GM18873 (cell line): ENCODE measurements around the gene OXT.
"Not testable (repeated sequence)": the region's sequence is repeated elsewhere in the genome, so short reads cannot be mapped to it uniquely, and the experiment has no call there.

Source experiments
- ATAC-seq: cut with Tn5 transposase; IDR thresholded peaks from one replicate; pipeline ENCODE4 v1.9.1; 2021; ENCODE audit warnings: mild to moderate bottlenecking, moderate library complexity, moderate number of reproducible peaks; ENCODE audit not compliant: unreplicated experiment, low FRiP score

The OXT gene

GRCh38 chr20:3106658-3107463 lies 35.4 kb downstream of the OXT start:
- no peak for ATAC-seq

GRCh38 chr20:3107464-3108025 lies 36.1 kb downstream of the OXT start:
- no peak for ATAC-seq

- no peak for ATAC-seq
Observed at GRCh38 chr20:3109350-3110302, 38.2 kb downstream of the OXT start.

- no peak for ATAC-seq
Observed at GRCh38 chr20:3111507-3111906, 40.1 kb downstream of the OXT start.

GRCh38 chr20:3111995-3112394 lies 40.6 kb downstream of the OXT start:
- ATAC-seq: no peak

- no peak for ATAC-seq
Observed at GRCh38 chr20:3115190-3116107, 44.0 kb downstream of the OXT start.

GRCh38 chr20:3116341-3116740 lies 44.9 kb downstream of the OXT start:
- no peak for ATAC-seq

- ATAC-seq: not testable (repeated sequence)
Observed at GRCh38 chr20:3117839-3118379, 46.5 kb downstream of the OXT start.

GRCh38 chr20:3119044-3119443 lies 47.6 kb downstream of the OXT start:
- ATAC-seq: no peak

- no peak for ATAC-seq
Observed at GRCh38 chr20:3121271-3121911, 50.0 kb downstream of the OXT start.
